AG10803 (cell line): Measurements from ENCODE around the gene CD300A.

Experiments used
- DNase-seq: peaks from one replicate; pipeline ENCODE4 v3.0.0; 2010; ENCODE audit warnings: low read depth
- H3K4me3 ChIP-seq: 2 replicates; pipeline ENCODE4 v1.5.1; 2011; ENCODE audit warnings: mild to moderate bottlenecking, low read length, control low read depth
- TF ChIP-seq, protein P1 (sequence below): conservative IDR thresholded peaks from 2 replicates; pipeline ENCODE4 v1.5.1; 2011; ENCODE audit warnings: mild to moderate bottlenecking, low read length, control low read depth, inconsistent platforms

CD300A gene

DNA sequence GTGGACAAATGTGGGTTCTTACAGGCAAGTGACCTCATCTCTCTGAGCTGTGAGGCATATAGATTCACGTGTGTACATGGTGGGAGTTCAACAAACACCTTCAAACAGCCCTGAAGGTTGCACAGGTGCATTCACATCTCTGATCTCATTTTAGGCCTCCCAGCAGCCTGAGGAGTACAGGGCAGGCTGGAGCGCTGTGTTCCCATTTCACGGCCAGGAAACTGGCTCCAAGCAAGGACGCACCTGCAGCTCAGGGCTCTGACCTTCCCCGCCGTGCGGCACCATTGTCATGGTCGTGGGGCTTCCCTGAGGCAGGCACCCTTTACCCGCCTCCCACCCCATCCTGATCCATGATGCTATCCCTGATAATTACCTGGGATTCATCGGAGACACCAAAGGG lies 4.8 kb upstream of the CD300A start:
- DNase-seq, result no peak
- TF ChIP-seq, protein P1, sequence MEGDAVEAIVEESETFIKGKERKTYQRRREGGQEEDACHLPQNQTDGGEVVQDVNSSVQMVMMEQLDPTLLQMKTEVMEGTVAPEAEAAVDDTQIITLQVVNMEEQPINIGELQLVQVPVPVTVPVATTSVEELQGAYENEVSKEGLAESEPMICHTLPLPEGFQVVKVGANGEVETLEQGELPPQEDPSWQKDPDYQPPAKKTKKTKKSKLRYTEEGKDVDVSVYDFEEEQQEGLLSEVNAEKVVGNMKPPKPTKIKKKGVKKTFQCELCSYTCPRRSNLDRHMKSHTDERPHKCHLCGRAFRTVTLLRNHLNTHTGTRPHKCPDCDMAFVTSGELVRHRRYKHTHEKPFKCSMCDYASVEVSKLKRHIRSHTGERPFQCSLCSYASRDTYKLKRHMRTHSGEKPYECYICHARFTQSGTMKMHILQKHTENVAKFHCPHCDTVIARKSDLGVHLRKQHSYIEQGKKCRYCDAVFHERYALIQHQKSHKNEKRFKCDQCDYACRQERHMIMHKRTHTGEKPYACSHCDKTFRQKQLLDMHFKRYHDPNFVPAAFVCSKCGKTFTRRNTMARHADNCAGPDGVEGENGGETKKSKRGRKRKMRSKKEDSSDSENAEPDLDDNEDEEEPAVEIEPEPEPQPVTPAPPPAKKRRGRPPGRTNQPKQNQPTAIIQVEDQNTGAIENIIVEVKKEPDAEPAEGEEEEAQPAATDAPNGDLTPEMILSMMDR, result no peak
- H3K4me3 ChIP-seq, result no peak overlapping the region

DNA sequence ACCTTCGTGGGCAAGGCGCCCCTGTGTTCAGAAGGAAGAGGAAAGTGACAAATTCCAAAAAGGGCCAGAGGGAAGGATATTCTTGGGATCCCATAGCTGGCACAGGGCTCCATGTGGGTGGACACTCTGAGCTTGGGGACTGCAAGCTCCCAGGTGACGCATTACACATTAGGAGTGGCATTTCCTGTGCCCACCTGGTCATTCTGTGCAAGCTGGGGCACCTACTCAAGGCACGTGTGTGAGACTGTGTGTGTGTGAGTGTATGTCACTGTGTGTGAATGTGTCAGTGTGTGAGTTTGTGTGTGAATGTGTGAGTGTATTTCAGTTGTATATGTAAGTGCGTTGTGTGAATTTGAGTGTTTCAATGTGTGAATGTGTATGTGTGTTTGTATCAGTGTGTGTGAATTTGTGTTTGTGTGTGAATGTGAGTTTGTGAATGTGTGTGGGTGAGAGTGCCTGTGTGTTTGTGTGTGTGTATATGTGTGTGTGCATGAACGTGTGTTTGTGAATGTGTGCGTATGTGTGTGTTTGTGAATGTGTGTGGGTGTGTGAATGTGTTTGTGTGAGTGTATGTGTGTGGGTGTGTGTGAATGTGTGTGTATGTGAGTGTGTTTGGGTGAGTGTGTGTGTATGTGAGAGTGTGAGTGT lies 1.6 kb upstream of the CD300A start:
- H3K4me3 ChIP-seq, result no peak overlapping the region
- TF ChIP-seq, protein P1, result no peak
- no peak for DNase-seq

DNA sequence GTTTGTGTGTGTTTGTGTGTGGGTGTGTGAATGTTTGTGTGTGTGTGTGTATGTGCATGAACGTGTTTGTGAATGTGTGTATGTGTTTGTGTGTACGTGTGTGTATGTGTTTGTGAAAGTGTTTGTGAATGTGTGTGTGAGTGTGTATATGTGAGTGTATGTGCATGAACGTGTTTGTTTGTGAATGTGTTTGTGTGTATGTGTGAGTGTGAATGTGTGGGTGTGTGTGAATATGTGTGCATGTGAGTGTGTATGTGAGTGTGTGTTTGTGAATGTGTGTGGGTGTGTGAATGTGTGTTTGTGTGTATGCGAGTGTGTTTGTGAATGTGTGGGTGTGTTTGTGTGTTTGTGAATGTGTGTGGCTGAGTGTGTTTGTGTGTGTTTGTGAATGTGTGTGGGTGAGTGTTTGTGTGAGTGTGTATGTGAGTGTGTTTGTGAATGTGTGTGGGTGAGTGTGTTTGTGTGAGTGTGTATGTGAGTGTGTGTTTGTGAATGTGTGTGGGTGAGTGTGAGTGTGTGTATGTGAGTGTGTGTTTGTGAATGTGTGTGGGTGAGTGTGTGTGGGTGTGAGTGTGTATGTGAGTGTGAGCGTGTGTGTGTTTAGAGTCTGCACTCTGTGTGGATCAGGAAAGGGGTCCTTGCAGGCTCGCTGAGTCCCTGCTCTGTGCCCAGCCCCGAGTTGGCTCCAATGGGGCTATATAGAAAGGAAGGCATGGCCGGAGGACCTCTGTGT lies 890 bp upstream of the CD300A start:
- TF ChIP-seq, protein P1, result no peak
- no peak overlapping the region for H3K4me3 ChIP-seq

DNA sequence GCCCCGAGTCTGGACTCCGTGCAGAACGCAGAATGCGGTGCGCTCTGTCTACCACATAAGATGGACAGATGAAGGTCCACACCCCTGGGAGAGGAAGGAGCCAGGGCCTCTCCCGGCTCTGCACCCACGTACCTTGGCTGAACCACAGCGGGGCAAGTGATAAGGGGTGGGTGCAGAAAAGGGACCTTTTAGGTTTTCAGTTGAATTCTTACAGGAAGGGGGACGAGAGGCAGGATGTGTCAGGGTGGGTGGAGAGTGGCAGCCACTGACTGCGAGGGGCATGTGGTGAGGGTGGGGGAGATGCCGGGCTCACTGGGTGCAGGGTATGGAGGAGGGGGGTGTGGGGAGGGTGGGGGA lies 372 bp downstream of the CD300A start:
- no peak overlapping the region for H3K4me3 ChIP-seq
- no peak for DNase-seq
- TF ChIP-seq, protein P1, result no peak

More for the DNA sequence above, 890 bp upstream of the CD300A start:
- DNase-seq, result no peak

DNA sequence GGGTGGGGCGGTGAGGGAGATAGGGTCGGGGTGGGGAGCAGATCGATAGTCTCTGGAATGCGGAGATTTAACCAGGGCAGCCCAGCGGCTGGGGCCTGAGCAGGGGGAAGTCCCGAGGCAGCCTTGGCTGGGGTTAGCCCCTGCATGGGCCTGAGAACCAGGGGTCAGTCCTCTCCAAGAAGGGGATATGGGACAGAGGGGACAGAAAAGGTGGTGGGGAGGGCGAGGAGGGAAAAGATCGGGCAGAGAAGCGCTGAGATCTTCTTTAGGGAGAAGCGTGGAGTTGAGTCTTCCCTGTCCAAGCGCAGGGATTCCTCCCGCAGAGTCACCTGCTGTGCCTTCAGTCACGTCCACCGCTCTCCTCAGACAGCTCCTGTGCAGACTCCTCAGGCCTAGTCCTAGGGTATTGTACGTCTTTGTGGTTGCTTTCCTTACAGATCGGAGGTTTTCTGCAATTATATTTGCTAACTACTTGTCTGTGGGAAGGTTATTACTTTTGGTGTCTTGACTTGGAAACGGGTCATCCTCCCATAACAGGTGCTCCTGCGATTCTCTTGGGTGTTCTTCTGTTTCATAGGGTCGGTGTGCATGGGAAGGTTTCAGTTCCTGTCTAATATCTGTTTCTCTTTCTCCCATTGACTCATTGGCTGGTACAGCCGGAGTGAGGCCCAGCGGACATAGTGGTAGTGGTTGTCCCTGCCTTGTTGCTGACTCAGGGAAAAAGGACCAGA lies 952 bp downstream of the CD300A start:
- no peak for DNase-seq
- TF ChIP-seq, protein P1, result no peak
- no peak overlapping the region for H3K4me3 ChIP-seq

- TF ChIP-seq, protein P1, result no peak
- H3K4me3 ChIP-seq, result no peak overlapping the region
- DNase-seq, result no peak
Measured at GRCh38 chr17:74471341-74471740, 4.9 kb downstream of the CD300A start.
